GM19438 (cell line): ENCODE data around the gene UNC13C.

ENCODE experiments used
- ATAC-seq: cut with Tn5 transposase; IDR thresholded peaks from one replicate; pipeline ENCODE4 v1.9.1; 2021; ENCODE audit warnings: low read depth; ENCODE audit not compliant: unreplicated experiment

UNC13C gene

DNA sequence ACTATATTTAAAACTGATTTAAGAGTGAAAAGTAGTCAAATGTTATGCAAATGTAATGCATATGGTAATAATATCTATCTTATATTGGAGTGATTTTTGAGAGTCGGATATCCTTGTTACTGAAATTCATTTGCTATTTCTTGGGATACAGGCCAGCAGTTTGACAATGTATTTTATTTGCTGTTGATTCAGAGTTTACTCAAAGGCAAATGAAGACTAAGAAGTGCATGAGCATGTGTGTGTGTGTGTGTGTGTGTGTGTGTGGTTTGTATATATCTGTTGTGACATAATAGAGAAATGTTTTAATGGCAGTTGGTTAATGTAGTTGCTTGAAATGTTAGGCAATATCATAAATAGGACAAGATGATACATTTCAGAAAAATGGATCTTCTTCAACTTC is 39.0 kb downstream of the UNC13C start:
- ATAC-seq: no peak

- no peak for ATAC-seq
Observed at GRCh38 chr15:54017959-54018358, 39.7 kb downstream of the UNC13C start.

DNA sequence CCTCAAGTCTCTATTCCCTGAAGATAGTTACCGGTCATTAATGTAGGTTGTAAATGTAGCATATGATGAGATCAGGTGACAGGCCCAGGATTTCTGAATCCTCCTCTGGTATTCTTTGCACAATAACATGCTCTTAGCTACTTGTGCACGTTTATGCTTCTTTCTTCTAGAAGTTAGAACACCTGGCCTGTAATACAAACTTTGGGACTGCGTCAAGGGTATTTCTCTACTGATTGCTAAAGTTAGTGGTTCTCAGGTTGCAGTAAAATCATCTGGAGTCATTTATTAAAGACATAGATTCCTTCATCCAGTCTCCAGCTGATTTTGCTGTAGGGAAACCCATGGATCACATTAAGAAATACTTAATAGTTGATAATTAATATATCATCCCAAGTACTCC is 48.0 kb downstream of the UNC13C start:
- ATAC-seq: no peak

GRCh38 chr15:54026891-54027290 is 48.6 kb downstream of the UNC13C start:
- no peak for ATAC-seq

GRCh38 chr15:54029081-54029480 is 50.8 kb downstream of the UNC13C start:
- ATAC-seq: no peak

- ATAC-seq: no peak
Observed at GRCh38 chr15:54032066-54032465, 53.8 kb downstream of the UNC13C start.

GRCh38 chr15:54033356-54033860 is 55.2 kb downstream of the UNC13C start:
- no peak for ATAC-seq

- no peak for ATAC-seq
Observed at GRCh38 chr15:54033869-54034458, 55.7 kb downstream of the UNC13C start.

DNA sequence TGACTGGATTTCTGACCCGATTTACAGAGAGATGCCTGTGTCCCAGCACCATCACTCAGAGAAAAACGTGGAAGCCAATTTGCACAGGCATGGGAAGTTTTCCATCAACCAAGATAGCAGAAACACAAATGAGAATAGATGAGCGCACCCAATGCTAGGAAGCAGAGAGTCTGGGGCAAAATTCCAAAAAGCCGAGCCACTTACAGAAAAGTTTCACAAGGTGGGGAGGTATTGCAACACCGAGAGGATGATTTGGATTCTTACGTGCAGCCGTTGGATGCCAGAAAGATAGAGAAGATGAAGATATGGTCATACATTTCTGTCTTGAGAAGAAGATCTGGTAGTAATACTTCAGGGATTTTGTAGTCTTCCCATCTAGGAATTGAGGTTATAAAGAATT is 57.4 kb downstream of the UNC13C start:
- no peak for ATAC-seq

DNA sequence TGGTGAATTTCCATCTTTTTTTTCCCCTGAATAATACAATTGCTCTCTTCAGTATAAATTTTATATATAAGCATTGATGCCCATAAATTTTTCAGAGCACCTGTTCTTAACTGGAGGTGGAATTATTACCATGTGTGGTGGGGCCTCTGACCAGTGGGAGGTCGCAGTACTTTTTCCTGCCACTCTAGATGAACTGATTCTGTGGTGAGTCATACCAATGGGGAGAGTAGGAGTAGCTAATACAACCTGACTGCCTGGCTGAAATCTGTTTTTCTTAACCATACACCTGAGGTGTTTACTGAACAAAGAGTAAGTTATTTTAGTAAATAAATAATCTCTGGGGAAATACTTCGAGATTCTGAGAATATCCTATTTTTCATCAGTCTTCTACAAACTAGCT is 67.2 kb downstream of the UNC13C start:
- no peak for ATAC-seq

- no peak for ATAC-seq
Observed at GRCh38 chr15:54046093-54046492, 67.9 kb downstream of the UNC13C start.

DNA sequence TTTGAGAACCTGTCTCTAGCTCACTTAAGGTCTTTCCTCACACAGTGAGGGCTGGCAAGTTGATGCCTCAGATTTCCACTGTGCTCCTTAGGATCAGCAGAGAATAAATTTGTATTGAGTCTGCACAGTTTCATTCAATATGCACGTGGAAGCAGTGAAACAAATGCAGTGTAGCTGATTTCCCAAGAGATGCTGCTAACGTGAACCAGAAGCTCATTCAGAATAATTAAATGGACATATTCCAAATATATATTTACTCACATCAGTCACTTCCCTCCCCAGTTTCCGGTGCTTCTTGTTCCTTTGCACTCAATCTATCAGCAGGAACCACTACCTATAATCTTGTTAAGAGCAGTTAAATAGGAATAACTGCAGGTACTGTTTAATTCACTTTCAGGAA is 86.1 kb downstream of the UNC13C start:
- no peak for ATAC-seq

DNA sequence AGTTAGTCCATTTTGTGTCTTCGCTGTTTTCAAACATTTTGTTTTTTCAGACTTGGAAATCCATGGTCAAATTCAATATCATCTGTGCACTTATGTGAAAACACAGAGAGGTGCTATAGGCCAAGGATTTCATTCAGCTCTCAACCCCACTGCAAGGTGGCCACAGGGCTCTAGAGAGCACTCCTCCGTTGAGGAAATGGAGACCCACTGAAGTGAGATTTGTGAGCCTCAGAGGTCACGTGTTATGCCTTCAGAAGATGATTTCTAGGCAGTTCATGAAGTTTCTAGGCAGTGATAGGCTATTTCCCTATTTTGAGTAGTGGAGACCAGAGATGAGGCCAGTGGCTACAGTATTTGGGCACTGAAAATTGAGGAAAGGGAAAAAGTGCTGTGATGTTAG is 88.2 kb downstream of the UNC13C start:
- ATAC-seq: no peak

DNA sequence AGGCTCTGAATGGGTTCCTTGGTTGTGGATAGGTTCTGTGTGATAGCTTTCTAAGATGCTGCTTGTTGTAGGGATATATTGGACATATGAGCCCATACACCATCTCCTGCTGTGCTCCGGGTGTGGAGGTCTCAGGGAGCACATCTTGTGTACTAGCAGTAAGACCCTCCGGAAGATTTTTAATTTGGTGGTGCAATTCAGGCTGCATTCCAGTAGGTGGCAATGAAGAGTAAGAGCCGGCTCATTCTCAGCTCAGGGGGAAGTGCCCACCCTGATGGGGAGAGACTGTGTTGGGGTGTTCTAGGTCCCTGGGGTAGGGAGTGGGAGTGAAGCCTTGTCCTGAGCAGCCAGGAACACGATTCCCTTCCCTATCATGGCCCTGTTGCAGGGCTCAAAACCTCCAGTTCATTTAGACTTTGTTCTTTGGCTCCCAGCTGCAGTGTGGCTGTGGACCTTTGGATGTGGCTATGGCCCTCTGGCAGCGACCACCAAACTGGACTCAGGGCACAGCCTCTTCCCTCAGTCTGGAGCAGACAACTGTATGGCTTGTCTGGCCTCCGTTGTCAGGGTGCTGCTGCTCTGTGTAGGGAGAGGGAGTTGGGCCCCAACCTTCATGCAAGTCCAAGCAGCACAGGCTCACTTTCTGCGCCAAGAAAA is 104.7 kb downstream of the UNC13C start:
- no peak for ATAC-seq

DNA sequence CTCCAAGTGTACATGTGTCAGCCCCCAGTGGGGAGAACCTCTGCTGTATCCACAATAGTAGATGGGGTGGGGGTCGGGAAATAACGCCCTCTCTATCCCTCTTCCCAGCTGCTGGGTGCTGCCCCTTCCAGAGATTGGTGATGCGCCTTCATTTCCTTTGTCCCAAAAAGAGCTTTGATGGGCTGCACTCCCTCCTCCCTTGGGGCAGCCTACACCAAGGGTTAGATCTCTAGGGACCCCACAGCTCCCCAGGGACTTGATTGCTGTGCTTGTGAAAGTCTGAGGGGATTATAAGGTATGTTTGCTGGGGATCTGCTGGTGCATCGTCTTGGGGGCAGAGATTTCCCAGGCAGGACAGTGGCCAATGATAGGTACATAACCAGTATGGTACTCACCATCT is 105.3 kb downstream of the UNC13C start:
- ATAC-seq: no peak

- ATAC-seq: no peak
Observed at GRCh38 chr15:54083991-54084390, 105.8 kb downstream of the UNC13C start.

DNA sequence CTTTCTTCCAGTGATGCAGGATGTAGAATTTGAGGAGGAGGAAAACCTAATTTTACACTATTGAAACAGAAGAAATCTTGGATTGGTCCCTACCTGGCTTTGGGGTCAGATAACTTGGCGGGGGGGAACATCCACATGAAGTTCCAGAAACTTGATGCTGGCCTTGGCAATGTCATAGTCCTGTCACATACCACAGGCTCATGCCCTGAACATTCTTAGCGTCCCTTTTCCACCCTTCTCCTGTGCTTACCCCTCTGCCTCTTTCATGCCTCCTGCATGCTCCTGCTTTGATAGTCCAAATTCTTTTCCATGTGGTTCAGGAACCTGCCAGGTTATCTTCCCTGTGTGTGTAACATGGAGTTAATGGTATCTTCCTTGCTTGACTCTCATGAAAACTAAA is 110.6 kb downstream of the UNC13C start:
- no peak for ATAC-seq

DNA sequence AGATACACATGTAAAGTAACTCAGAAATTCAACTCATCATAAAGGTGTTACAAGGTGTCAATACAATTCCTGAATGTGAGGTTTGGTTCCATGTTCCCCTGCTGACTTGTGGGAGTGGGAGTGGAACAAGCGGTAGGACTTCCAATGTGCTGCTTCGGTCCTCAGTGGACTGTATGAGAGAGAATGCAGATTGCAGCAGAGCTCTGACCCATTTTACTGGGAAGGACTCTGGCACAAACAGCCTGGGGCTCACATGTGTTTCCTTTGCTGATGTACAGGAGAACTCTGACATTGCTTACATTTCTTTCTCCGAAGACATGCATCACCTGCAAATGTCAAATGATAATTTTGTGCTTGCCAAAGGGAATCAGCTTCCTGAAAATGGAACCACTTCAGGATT is 111.5 kb downstream of the UNC13C start:
- no peak for ATAC-seq

GRCh38 chr15:54091651-54092050 is 113.4 kb downstream of the UNC13C start:
- ATAC-seq: no peak

- ATAC-seq: no peak
Observed at GRCh38 chr15:54094661-54095060, 116.4 kb downstream of the UNC13C start.

GRCh38 chr15:54097019-54097418 is 118.8 kb downstream of the UNC13C start:
- no peak for ATAC-seq

GRCh38 chr15:54099010-54099409 is 120.8 kb downstream of the UNC13C start:
- no peak for ATAC-seq
